VCaP (cell line): Measurements from ENCODE around the gene STX18.
A peak's percentile ranks its signal among the peaks of the same experiment; 100 is the strongest.

ENCODE experiments used
- H3K27ac ChIP-seq: fragments of 450-650 bp; 2 replicates; pipeline ENCODE4 v1.5.1; 2017
- TF ChIP-seq, protein P1 (sequence below): fragments of 450-650 bp; conservative IDR thresholded peaks from 2 replicates; pipeline ENCODE4 v1.5.1; 2017; ENCODE audit warnings: mild to moderate bottlenecking, moderate library complexity

The STX18 gene

DNA sequence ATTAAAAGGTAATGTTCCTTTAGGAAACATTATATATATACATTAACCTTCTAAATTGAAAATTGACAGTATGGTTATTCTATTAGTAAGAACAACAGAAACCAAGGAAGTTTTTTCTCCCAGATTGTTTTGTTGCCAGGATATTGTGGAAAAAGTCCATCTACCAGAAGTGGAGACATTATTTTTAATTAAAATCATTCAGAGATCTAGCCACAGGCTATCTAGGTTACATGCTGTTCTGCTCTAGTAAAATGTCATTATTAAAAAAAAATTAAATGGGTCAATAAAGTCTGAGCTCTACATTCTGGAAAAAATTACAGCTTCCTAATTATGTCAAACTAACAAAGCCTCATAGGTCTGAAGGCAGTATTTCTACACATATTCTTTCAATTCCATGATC is 80.7 kb downstream of the STX18 start:
- peak overlapping the region; percentile 83 for H3K27ac ChIP-seq
- TF ChIP-seq, protein P1, sequence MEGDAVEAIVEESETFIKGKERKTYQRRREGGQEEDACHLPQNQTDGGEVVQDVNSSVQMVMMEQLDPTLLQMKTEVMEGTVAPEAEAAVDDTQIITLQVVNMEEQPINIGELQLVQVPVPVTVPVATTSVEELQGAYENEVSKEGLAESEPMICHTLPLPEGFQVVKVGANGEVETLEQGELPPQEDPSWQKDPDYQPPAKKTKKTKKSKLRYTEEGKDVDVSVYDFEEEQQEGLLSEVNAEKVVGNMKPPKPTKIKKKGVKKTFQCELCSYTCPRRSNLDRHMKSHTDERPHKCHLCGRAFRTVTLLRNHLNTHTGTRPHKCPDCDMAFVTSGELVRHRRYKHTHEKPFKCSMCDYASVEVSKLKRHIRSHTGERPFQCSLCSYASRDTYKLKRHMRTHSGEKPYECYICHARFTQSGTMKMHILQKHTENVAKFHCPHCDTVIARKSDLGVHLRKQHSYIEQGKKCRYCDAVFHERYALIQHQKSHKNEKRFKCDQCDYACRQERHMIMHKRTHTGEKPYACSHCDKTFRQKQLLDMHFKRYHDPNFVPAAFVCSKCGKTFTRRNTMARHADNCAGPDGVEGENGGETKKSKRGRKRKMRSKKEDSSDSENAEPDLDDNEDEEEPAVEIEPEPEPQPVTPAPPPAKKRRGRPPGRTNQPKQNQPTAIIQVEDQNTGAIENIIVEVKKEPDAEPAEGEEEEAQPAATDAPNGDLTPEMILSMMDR: no peak

DNA sequence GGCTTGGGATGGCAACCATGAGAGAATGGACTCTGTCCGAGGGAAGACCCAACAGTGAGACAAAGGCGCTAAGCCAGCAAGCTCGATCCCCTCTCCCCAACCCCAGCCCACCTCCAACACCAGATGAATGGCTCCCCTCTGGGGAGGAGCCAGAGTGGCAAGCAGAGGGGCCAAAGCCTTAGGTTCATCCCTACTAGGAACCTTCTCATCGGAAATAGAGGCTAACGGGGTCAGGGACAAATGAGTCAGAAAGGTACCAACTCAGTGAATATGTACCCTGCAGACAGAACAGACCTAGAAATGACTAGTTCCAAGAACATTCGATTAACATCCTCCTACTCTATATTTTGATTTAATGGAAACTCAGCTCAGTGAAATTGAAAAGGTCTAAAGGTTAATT is 81.1 kb downstream of the STX18 start:
- TF ChIP-seq, protein P1: no peak
- H3K27ac ChIP-seq: peak overlapping the region; percentile 83

DNA sequence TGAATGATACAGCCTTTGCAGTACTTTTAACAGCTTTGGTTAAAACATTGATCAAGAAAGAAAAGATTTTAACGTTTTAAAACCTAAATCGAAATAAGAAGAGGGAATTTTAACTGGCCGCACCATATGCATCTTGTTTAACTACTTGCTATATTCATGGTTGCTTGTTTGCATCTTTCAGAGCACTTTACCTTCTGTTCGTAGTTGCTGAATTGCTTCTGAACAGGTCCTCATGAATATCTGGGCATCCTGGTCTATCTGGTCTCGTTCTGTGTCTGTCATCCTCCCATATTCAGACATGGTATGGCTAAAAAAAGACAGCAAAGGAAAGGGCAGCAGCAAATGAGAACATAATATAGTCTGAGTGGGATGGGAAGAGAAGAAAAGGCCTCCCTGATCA is 82.7 kb downstream of the STX18 start:
- TF ChIP-seq, protein P1: no peak
- H3K27ac ChIP-seq: no peak overlapping the region

DNA sequence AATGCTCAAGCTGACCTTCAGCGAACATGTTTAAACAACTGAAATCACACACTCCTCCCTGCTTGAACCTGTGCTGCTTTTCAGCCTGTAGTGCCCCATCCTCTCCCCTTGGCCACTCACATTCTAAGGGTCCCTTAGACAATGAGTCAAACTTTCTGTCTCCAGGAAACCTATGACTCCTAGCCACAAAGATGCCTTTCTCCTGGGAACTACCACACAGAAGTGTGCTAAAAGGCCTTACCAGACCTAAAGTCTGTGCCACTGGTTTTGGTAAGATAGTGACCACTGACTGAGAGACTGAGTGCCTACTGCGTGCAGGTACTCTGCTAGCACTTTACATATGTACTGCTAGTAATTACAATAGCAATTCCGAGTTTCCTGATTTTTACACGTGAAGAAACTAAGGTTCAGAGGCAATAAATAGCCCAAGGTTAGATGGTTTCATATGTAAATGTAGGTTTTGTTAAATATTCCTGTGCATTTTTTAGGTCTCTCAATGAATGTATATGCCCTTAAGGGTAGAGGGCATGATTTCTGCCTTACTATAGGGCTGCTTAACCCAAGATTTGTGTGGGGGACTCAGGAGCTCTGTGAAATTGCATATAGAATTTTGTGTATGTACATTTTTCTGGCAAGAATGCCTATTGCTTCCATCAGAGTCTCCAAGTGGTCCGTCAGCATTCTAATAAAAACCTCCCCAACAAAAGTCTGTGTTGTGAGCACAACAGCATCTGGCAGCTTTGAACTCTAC is 83.9 kb downstream of the STX18 start:
- TF ChIP-seq, protein P1: no peak
- H3K27ac ChIP-seq: no peak overlapping the region

DNA sequence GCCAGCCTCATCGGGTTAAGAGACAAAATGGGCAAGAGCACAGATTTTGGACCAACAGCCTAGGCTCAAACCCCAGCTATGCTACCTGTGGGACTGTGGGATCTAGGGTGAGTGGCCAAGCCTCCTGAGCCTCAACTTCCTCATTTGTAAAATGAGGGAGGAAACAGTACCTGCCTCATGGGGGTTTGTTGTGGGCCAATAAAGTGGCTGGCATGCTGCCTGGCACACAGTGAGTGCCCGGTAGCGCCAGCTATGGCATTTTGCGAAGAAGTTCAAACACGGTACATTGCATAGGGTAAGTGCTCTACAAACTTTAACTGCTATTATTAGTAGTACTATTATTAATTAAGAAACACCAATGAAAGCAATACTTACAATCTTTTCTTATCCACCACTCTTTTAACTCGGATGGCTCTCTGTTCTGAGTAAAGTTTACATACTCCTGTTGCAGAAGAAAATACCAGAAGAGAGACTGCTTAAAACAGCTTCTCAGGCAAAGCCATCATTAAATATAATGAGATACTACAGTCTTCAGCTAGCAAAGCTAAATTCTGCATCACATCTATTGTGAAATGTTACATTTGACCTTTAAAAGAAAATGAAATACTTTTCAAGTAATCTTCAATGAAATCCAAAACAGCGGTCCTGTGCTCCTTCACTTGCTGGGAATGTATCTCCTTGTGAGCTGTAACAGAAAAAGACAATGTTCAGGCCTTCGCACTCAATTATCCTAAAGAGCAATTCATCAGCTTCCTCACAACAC is 84.9 kb downstream of the STX18 start:
- H3K27ac ChIP-seq: no peak overlapping the region
- TF ChIP-seq, protein P1: no peak

DNA sequence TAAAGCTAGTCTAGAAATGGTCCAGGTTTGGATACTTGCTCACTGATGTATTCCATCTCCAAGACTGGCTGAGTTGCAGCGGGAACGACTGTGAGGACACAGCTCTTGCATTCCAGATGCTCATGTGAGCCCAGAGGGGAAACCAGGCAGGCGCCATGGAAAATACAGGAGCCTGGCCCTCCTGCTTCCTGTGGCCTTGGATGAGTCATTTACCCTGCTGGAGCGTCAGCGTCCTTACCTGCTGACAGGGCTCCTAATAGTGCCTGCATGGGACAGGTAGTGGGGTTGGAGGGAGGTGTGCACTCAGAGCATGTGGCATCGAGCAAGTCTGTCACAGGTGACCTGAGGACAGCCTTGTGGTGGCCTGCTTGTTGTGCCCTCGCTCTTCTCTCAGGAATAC is 85.5 kb downstream of the STX18 start:
- H3K27ac ChIP-seq: no peak overlapping the region
- TF ChIP-seq, protein P1: no peak

DNA sequence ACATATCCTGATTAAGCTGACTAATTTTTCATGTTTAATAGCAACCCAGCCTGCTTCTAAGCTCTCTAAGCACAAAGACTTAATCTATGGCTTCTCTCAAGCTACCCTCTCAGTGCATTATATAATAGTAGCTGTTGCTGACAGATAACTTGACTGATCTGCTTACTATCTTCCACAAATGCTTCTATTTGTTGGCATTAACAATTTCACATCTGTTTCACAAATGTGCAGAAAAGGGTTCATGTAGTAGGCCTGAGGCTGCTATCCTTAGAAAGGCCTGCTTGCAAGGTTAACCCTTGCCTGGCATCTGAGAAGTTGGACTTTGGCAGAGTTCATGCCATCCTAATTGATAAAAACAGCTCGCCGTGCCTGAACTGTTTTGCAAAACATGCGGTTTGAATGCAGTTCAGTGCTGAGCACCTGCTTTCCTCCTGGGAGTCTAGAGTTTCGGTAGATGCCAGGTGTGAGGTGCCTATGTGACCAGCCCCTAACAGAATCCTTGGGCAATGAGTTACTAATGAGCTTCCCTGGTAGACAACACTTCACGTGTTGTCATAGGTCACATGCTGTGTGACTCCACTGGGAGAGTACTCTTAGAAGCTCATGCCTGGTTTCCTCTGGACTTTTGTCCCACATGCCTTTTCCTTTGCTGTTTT is 86.5 kb downstream of the STX18 start:
- TF ChIP-seq, protein P1: no peak

More for the DNA sequence above, 86.5 kb downstream of the STX18 start:
- H3K27ac ChIP-seq: no peak overlapping the region
